Kidney glomerular epithelial cell (primary cell): ENCODE results near the gene NUDT16.
A peak's percentile ranks its signal among the peaks of the same experiment; 100 is the strongest.
"Not testable (repeated sequence)": the region's sequence is repeated elsewhere in the genome, so short reads cannot be mapped to it uniquely, and the experiment has no call there.

ENCODE experiments used
- DNase-seq: peaks from one replicate; lab custom pipeline; 2025; lab: John Stamatoyannopoulos, UW

Gene NUDT16

DNA sequence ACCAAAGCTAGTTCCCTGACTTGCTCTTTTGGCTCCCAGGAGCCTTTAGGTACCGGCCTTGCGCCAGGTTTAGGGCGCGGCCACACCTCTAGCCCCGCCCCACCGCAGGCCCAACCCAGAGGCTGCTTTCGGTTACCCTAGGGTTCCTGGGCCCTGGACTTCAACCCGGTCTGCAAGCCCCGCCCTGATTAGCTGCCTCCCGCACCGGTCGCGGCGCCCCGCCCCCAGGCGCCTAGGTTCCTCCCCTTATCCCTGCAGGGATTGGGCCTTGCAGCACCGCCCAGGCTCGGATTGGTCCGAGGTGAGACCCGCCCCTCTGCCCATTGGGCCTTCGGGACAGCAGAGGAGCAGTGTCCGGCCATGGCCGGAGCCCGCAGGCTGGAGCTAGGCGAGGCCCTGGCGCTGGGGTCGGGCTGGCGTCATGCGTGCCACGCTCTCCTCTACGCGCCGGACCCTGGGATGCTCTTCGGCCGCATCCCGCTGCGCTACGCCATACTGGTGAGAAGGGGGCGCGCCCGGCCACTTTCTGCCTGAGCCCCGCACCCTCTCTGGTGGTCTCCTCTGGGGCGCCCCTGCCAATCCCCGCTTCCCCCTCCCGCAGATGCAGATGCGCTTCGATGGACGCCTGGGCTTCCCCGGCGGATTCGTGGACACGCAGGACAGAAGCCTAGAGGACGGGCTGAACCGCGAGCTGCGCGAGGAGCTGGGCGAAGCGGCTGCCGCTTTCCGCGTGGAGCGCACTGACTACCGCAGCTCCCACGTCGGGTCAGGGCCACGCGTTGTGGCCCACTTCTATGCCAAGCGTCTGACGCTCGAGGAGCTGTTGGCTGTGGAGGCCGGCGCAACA, at the start of gene NUDT16:
TSS of gene NUDT16 (plus strand) at position 330 of the 847 bp plus-strand sequence. CDS start at position 361, 31 bp downstream.
- DNase-seq: peak; percentile 98

- peak; percentile 46 for DNase-seq
Measured at GRCh38 chr3:131338948-131339640, 42.5 kb upstream of the NUDT16 start.

- no peak for DNase-seq
Measured at GRCh38 chr3:131341761-131342160, 39.8 kb upstream of the NUDT16 start.

DNA sequence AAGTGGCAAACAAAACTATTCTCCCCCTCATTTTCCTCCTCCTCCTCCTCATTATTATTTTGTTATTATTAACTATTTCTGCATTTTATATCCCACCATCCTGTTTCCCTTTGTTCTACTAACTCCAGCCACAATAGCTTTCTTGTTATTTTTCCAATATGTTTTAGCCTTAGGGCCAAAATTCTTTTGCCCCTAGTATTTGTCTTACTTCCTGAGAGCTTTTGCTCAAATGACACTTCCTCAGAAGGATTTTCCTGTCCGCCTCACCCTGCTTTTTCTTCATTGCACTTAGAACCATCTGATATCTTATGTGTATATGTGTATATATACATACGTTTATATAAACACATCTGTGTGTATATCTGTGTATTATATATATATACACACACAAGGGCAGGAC, 32.7 kb upstream of the NUDT16 start:
- DNase-seq: no peak

GRCh38 chr3:131349454-131349853, 32.1 kb upstream of the NUDT16 start:
- DNase-seq: no peak

GRCh38 chr3:131349946-131350347, 31.6 kb upstream of the NUDT16 start:
- peak; percentile 5 for DNase-seq

DNA sequence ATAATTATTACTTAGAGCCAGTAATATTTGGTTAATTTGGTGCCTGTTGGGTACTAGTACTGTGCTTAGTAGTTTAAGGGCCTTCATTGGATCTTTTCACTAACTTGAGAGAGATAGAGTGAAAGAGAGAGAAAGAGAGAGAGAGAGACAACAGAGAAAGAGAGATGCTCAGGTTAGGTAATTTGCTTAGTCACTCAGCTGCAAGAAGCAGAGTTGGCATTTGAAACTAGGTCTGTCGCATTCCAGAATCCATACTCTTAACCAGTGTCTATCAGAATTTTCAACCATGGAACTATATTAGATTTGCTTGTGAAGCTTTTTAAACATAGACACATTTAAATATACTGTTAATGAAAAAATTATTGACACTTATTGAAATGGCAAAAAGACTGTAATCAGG, 31.1 kb upstream of the NUDT16 start:
- no peak for DNase-seq

- no peak for DNase-seq
Measured at GRCh38 chr3:131353016-131353877, 28.3 kb upstream of the NUDT16 start.

DNA sequence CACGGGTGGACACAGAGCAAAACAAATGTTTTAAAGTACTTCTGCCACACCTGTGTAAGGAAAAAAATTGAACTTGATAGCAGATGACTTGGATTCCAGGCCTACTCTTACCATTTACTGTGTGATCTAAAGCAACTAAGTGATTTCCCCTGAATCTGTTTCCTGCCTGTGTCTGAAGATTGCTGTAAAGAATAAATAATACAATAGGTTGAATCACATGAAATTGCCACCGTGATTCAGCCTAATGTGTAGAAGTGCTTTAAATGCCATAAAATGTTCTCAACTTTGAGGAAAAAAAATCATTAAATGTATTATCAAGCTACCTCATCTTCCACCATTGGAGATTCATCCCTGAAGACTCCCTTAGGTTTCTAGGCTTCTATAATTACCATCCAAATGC, 27.6 kb upstream of the NUDT16 start:
- no peak for DNase-seq

GRCh38 chr3:131356006-131356595, 25.5 kb upstream of the NUDT16 start:
- DNase-seq: no peak

DNA sequence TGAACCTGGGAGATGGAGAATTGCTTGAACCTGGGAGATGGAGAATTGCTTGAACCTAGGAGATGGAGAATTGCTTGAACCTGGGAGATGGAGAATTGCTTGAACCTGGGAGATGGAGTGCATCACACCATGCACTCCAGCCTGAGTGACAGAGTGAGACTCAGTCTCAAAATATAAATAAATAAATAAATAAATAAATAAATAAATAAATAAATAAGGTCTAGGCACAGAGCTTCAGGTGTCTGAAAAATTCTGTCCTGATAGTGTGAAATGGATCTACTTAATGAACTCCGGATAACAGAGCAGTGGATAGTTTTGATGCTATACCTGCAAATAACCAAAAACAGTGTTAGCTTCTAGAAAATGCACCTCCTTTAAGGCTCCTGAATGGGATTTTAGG, 24.3 kb upstream of the NUDT16 start:
- no peak for DNase-seq

- DNase-seq: no peak
Measured at GRCh38 chr3:131360191-131360755, 21.3 kb upstream of the NUDT16 start.

DNA sequence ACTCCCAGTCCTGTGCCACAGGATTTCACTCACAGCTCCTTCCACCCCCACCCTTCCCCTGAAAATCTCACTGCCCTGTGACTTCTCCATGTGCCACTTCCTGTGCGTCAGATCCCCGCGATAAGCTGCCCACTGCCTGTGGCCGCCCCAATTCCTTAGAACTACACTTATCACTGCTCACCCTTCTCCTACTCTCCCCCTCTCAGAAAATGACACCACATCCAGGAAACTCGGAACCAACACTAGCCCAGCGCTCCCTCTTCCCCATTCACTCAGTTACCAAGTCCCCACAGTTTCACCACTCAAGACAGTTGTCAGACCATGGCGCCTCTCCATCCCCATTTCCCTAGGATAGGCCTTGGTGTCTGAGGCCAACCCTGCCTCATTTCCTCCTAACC, 20.5 kb upstream of the NUDT16 start:
- not testable (repeated sequence) for DNase-seq

DNA sequence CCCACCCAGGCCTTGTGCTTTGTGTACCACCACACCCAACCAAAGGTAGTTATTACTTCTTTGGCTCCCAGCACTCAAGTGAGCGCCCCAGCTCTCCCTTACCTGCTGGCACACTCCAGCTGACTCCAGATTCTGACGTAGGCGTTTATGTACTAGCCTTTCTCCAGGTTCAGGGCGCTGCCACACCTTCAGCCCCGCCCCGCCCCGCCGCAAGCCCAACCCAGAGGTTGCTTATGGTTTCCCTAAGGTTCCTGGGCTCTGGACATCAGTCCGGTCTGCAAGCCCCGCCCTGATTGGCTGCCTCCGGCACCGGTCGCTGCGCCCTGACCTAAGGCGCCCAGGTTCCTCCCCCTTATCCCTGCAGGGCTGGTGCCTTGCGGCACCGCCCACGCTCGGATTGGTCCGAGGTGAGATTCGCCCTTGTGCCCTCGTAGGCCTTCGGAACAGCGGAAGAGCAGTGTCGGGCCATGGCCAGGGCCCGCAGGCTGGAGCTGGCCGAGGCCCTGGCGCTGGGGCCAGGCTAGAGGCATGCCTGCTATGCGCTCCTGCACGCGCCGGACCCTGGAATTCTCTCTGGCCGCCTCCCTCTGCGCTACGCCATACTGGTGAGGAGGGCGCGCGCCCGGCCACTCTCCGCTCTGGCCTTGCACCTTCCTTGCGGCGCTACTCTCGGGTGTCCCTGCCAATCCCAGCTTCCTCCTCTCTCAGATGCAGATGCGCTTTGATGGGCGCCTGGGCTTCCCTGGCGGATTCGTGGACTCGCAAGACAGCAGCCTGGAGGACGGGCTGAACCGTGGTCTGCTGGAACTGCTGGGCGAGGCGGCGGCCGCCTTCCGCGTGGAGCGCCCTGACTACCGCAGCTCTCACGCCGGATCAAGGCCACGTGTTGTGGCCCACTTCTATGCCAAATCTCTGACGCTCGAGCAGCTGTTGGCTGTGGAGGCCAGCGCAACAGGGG, 19.8 kb upstream of the NUDT16 start:
- DNase-seq: peak; percentile 53

DNA sequence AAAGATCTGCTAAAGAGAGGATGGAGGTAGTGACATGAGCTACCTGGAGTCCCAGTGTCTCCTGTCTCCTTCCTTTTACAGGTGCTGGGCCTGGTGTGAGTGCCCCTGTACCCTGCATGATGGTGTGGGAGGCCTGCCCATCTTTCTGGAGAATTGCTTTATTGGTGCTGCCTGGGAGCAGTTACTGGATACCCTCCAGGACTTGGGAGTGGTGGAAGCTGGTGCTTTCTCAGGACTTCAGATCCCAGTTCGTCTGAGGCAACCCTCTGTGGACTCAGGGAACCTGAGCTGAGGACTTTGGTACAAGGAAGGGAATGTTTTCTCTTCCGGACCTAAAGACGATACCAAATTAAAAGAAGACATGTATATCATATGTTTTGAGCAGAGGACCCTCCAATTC, 18.3 kb upstream of the NUDT16 start:
- no peak for DNase-seq

- no peak for DNase-seq
Measured at GRCh38 chr3:131370935-131371687, 10.5 kb upstream of the NUDT16 start.

DNA sequence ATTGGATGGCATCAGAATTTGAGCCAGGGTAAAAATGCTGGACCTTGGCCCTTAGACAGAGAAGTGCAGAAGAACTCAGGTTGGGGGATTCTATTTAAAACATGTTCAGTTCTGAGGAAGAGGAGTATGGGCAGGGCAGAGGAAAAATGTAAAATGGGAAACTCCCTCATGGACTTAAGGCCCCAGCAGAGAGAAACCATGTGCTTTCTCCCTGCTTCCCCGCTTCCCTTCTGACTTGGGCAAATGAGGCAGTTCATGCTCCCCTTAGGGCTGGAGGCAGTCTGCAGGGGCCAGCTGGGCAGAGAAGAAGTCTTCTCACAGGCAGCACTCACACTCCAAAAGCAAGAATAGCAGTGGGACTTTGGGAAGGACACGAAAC, 9.9 kb upstream of the NUDT16 start:
- DNase-seq: no peak

GRCh38 chr3:131374741-131375140, 6.8 kb upstream of the NUDT16 start:
- DNase-seq: no peak

DNA sequence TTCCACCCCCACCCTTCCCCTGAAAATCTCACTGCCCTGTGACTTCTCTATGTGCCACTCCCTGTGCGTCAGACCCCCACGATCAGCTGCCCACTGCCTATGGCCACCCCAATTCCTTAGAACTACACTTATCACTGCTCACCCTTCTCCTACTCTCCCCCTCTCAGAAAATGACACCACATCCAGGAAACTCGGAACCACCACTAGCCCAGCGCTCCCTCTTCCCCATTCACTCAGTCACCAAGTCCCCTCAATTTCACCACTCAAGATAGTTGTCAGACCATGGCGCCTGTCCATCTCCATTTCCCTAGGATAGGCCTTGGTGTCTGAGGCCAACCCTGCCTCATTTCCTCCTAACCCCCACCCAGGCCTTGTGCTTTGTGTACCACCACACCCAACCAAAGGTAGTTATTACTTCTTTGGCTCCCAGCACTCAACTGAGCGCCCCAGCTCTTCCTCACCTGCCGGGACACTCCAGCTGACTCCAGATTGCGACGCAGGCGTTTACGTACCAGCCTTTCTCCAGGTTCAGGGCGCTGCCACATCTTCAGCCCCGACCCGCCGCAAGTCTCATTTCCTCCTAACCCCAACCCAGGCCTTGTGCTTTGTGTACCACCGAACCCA, 641 bp upstream of the NUDT16 start:
- DNase-seq: not testable (repeated sequence)
